Cerebellar cortex (tissue), 1 donor: ENCODE measurements around the gene MMP12.

Source experiments
- DNase-seq: peaks from one replicate; pipeline ENCODE4 v3.0.0-alpha.2; 2015; ENCODE audit warnings: low spot score

Gene MMP12

GRCh38 chr11:102850973-102851745 lies 23.6 kb downstream of the MMP12 start:
- no peak for DNase-seq

- DNase-seq: no peak
Observed at GRCh38 chr11:102849311-102849710, 25.5 kb downstream of the MMP12 start.

- DNase-seq: no peak
Observed at GRCh38 chr11:102846292-102846691, 28.5 kb downstream of the MMP12 start.

GRCh38 chr11:102843489-102843888 lies 31.3 kb downstream of the MMP12 start, which contains the start of gene MMP3:
Gene MMP3, minus strand, starts transcription at chr11:102843609. Its CDS starts 63 bp downstream, at chr11:102843546.
- DNase-seq: no peak

GRCh38 chr11:102842930-102843329 lies 31.9 kb downstream of the MMP12 start:
- DNase-seq: no peak

GRCh38 chr11:102840018-102840417 lies 34.8 kb downstream of the MMP12 start:
- DNase-seq: no peak

GRCh38 chr11:102837646-102838045 lies 37.1 kb downstream of the MMP12 start:
- no peak for DNase-seq

GRCh38 chr11:102837156-102837555 lies 37.6 kb downstream of the MMP12 start:
- no peak for DNase-seq

- no peak for DNase-seq
Observed at GRCh38 chr11:102836290-102836875, 38.4 kb downstream of the MMP12 start.

GRCh38 chr11:102833731-102834130 lies 41.1 kb downstream of the MMP12 start:
- no peak for DNase-seq

- DNase-seq: no peak
Observed at GRCh38 chr11:102832612-102833011, 42.2 kb downstream of the MMP12 start.

- no peak for DNase-seq
Observed at GRCh38 chr11:102831489-102832440, 43.0 kb downstream of the MMP12 start.

GRCh38 chr11:102831128-102831488 lies 43.7 kb downstream of the MMP12 start:
- no peak for DNase-seq

GRCh38 chr11:102830001-102830727 lies 44.6 kb downstream of the MMP12 start:
- no peak for DNase-seq

- DNase-seq: no peak
Observed at GRCh38 chr11:102829316-102830000, 45.3 kb downstream of the MMP12 start.

GRCh38 chr11:102824556-102824955 lies 50.2 kb downstream of the MMP12 start:
- DNase-seq: no peak

GRCh38 chr11:102819491-102819890 lies 55.3 kb downstream of the MMP12 start:
- DNase-seq: no peak

- no peak for DNase-seq
Observed at GRCh38 chr11:102813484-102813883, 61.3 kb downstream of the MMP12 start.
